ENCODE measurements around the gene MYO1C. TPM values are rescaled to one million over a fixed set of nuclear protein-coding genes. Genes with fewer than 3 reads are reported as not detected.

MYO1C gene
- total RNA-seq, 1 donor from 2014 or later: 184 TPM

DNA sequence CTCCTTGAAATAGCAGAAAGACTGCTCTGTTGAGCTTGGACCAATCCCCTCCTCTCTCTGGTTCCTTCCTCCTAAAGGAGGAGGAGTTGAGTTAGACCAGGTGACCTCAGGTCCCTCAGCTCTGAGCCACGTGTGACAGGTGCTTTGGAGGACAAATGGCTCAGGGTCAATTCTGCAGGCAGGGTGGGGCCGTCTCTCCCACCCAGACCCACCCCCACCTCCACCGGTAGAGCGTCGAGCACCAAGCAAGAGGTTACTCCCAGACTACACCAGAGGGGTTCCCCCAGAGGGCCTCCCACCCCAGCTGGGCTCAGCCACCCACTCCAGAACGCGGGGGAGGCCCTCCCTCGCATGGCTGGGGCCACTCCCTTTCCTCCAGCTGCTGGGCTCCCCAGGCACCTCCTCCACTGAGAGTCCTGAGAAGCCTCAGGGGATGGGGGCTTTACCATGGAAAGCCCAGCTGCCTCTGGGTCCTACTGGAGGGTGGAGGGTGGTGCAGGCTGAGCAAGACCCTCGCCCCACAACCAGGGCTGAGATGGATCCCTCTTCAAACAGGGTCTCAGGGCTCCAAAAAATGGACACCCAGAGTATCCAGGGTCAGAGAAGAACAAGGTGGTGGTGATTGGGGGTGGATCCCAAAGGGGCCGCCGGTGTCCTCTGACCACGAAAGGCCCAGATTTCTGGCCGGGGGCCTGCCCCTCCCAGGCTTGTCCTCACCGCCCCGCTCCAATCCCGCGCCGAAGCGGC lies 7.6 kb downstream of the MYO1C start:
- peak overlapping the region; percentile 80 for H3K4me3 Mint-ChIP-seq (ENCODE audit: unreplicated experiment)
- H3K9me3 Mint-ChIP-seq (ENCODE audit: unreplicated experiment): no peaks in the 10 kb centered on the region
- H3K27me3 Mint-ChIP-seq (ENCODE audit: unreplicated experiment): no peaks in the 10 kb centered on the region
- no peak for DNase-seq (ENCODE audit: extremely low spot score, unreplicated experiment)
- peaks cover 28% of the 10 kb centered on the region for H3K4me1 Mint-ChIP-seq (ENCODE audit: unreplicated experiment)
- TF ChIP-seq, protein P1, sequence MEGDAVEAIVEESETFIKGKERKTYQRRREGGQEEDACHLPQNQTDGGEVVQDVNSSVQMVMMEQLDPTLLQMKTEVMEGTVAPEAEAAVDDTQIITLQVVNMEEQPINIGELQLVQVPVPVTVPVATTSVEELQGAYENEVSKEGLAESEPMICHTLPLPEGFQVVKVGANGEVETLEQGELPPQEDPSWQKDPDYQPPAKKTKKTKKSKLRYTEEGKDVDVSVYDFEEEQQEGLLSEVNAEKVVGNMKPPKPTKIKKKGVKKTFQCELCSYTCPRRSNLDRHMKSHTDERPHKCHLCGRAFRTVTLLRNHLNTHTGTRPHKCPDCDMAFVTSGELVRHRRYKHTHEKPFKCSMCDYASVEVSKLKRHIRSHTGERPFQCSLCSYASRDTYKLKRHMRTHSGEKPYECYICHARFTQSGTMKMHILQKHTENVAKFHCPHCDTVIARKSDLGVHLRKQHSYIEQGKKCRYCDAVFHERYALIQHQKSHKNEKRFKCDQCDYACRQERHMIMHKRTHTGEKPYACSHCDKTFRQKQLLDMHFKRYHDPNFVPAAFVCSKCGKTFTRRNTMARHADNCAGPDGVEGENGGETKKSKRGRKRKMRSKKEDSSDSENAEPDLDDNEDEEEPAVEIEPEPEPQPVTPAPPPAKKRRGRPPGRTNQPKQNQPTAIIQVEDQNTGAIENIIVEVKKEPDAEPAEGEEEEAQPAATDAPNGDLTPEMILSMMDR (IDR thresholded peaks at IDR 0.05): peak; percentile 17
- peaks cover 16% of the 10 kb centered on the region for H3K36me3 Mint-ChIP-seq (ENCODE audit: unreplicated experiment)
- peak overlapping the region; percentile 90 for H3K27ac Mint-ChIP-seq (ENCODE audit: unreplicated experiment)

DNA sequence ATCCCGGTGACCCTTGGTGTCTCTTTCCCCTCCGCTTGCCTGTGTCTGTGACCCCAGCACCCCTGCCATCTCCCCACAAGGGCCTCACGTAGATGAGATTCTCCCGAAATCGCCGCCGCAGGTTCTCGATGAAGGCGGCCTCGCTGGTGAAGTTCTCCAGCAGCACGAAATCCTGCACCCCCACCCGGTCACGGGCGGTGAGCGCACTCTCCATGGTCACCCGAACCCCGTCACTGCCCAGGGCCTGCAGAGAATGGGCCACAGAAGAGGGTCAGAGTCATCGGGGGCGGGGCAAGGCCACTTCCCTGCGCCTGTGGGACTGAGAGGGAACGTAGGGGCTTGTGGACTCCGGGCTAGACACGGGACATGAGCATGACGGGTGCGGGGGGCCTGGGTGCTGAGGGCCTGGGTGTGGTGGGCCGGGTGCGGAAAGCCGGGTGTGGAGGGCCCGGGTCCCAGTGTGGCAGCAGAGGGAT lies 8.4 kb downstream of the MYO1C start:
- no peak for DNase-seq (ENCODE audit: extremely low spot score, unreplicated experiment)
- Mint-ChIP-seq H3K27me3 (ENCODE audit: unreplicated experiment) (no peaks in the 10 kb centered on the region), H3K9me3 (ENCODE audit: unreplicated experiment) (no peaks in the 10 kb centered on the region), H3K27ac (ENCODE audit: unreplicated experiment) (no peak overlapping the region), H3K4me3 (ENCODE audit: unreplicated experiment) (peak overlapping the region; percentile 80), H3K4me1 (ENCODE audit: unreplicated experiment) (peaks cover 24% of the 10 kb centered on the region), H3K36me3 (ENCODE audit: unreplicated experiment) (peaks cover 16% of the 10 kb centered on the region)
- TF ChIP-seq, protein P1 (IDR thresholded peaks at IDR 0.05): no peak

DNA sequence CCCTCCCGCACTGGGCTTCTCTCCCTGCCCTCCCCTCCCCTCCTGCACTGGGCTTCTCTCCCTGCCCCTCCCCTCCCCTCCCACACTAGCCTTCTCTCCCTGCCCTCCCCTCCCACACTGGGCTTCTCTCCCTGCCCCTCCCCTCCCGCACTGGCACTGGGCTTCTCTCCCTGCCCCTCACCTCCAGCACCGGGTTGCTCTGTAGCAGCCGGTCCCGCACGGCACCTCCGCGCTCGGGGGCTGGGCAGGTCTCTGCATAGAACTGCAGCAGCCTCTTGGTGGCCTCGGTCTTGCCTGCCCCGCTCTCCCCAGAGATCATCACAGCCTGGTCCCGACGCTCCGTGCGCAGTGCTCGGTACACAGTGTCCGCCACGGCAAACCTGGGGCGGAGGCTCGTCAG lies 9.8 kb downstream of the MYO1C start:
- no peaks in the 10 kb centered on the region for H3K9me3 Mint-ChIP-seq (ENCODE audit: unreplicated experiment)
- no peaks in the 10 kb centered on the region for H3K27me3 Mint-ChIP-seq (ENCODE audit: unreplicated experiment)
- no peak overlapping the region for H3K27ac Mint-ChIP-seq (ENCODE audit: unreplicated experiment)
- peaks cover 22% of the 10 kb centered on the region for H3K36me3 Mint-ChIP-seq (ENCODE audit: unreplicated experiment)
- TF ChIP-seq, protein P1 (IDR thresholded peaks at IDR 0.05): no peak
- DNase-seq (ENCODE audit: extremely low spot score, unreplicated experiment): no peak
- H3K4me1 Mint-ChIP-seq (ENCODE audit: unreplicated experiment): peaks cover 14% of the 10 kb centered on the region
- no peak overlapping the region for H3K4me3 Mint-ChIP-seq (ENCODE audit: unreplicated experiment)

DNA sequence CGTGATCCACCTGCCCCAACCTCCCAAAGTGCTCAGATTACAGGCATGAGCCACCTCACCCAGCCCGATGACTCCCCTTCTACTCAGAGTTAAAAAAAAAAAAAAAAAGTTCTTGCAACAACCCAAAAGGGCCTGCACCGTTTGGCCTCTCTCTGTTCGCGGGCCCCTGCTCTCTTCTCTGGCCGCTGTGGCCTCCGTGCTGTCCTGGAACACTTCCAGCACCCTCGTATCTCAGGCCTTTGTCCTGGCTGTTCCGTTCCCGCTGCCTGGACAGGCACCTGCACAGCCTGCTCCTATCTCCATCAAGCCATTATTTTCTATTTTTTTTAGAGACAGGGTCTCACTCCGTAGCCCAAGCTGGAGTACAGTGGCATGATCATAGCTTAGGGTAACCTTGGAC lies 10.8 kb downstream of the MYO1C start:
- TF ChIP-seq, protein P1 (IDR thresholded peaks at IDR 0.05): no peak
- no peak for DNase-seq (ENCODE audit: extremely low spot score, unreplicated experiment)
- no peak overlapping the region for H3K4me3 Mint-ChIP-seq (ENCODE audit: unreplicated experiment)
- H3K4me1 Mint-ChIP-seq (ENCODE audit: unreplicated experiment): peaks cover 9% of the 10 kb centered on the region
- H3K9me3 Mint-ChIP-seq (ENCODE audit: unreplicated experiment): no peaks in the 10 kb centered on the region
- peak overlapping the region; percentile 23 for H3K27ac Mint-ChIP-seq (ENCODE audit: unreplicated experiment)
- H3K36me3 Mint-ChIP-seq (ENCODE audit: unreplicated experiment): peaks cover 22% of the 10 kb centered on the region
- no peaks in the 10 kb centered on the region for H3K27me3 Mint-ChIP-seq (ENCODE audit: unreplicated experiment)

DNA sequence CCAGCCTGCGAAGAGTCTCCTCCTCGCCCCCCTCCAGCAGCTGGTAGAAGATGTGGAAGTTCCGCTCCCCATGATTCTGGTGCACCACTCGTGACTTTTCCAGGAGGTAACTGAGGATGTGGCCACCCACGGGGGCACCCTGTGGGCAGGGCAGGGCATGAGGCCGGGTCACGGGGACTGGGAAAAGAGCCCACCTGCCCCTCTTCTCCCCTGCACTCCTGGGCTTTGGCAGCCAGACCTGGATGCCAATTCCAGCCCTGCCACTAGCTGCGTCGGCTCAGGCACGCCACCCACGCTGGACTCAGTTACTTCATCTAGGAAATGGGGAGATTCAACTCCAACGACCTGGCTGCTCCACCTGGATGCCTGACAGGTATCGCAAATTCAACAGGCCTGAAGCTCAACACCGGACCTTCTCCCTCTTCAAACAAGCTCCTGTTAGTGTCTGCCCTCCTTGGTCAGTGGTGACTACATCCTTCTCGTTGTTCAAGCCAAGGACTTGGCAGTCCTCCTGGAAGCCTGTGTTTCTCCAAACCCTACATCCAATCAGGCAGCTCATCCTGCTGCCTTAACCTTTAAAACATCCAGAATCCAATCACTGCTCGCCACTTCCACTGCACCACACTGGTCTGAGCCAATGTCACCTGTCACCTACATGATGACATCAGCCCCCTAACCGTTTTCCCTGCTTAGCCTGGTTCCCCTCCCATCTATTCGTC lies 11.6 kb downstream of the MYO1C start:
- no peak overlapping the region for H3K27ac Mint-ChIP-seq (ENCODE audit: unreplicated experiment)
- peaks cover 26% of the 10 kb centered on the region for H3K36me3 Mint-ChIP-seq (ENCODE audit: unreplicated experiment)
- DNase-seq (ENCODE audit: extremely low spot score, unreplicated experiment): no peak
- no peak overlapping the region for H3K4me3 Mint-ChIP-seq (ENCODE audit: unreplicated experiment)
- no peaks in the 10 kb centered on the region for H3K27me3 Mint-ChIP-seq (ENCODE audit: unreplicated experiment)
- peaks cover 6% of the 10 kb centered on the region for H3K4me1 Mint-ChIP-seq (ENCODE audit: unreplicated experiment)
- TF ChIP-seq, protein P1 (IDR thresholded peaks at IDR 0.05): no peak
- no peaks in the 10 kb centered on the region for H3K9me3 Mint-ChIP-seq (ENCODE audit: unreplicated experiment)
